Embryonic facial prominence (tissue), 1 donor: ENCODE measurements around the gene USP8.
"Not testable (repeated sequence)": the region's sequence is repeated elsewhere in the genome, so short reads cannot be mapped to it uniquely, and the experiment has no call there.

Experiments used
- DNase-seq: peaks from one replicate; pipeline ENCODE4 v3.0.0-alpha.2; 2016; ENCODE audit errors: extremely low spot score

The USP8 gene

GRCh38 chr15:50440932-50441331, 16.7 kb downstream of the USP8 start:
- no peak for DNase-seq

GRCh38 chr15:50452927-50453326, 28.7 kb downstream of the USP8 start:
- no peak for DNase-seq

GRCh38 chr15:50458348-50459112, 34.3 kb downstream of the USP8 start:
- DNase-seq, result no peak

GRCh38 chr15:50463423-50464358, 39.5 kb downstream of the USP8 start:
- DNase-seq, result no peak

- DNase-seq, result no peak
Measured at GRCh38 chr15:50471072-50471471, 46.9 kb downstream of the USP8 start.

- no peak for DNase-seq
Measured at GRCh38 chr15:50476143-50476542, 51.9 kb downstream of the USP8 start.

- no peak for DNase-seq
Measured at GRCh38 chr15:50484781-50485180, 60.6 kb downstream of the USP8 start.

- no peak for DNase-seq
Measured at GRCh38 chr15:50485389-50485788, 61.2 kb downstream of the USP8 start.

- DNase-seq, result no peak
Measured at GRCh38 chr15:50487287-50487686, 63.1 kb downstream of the USP8 start.

- DNase-seq, result no peak
Measured at GRCh38 chr15:50493625-50494024, 69.4 kb downstream of the USP8 start.

- DNase-seq, result not testable (repeated sequence)
Measured at GRCh38 chr15:50494547-50494946, 70.3 kb downstream of the USP8 start.

GRCh38 chr15:50496692-50497091, 72.5 kb downstream of the USP8 start:
- DNase-seq, result no peak

GRCh38 chr15:50500352-50500751, 76.1 kb downstream of the USP8 start:
- no peak for DNase-seq

GRCh38 chr15:50501815-50502214, 77.6 kb downstream of the USP8 start:
- DNase-seq, result no peak

GRCh38 chr15:50503144-50503543, 78.9 kb downstream of the USP8 start:
- no peak for DNase-seq

GRCh38 chr15:50505656-50506055, 81.5 kb downstream of the USP8 start:
- not testable (repeated sequence) for DNase-seq

GRCh38 chr15:50506121-50506520, 81.9 kb downstream of the USP8 start:
- DNase-seq, result no peak

- DNase-seq, result no peak
Measured at GRCh38 chr15:50513001-50513400, 88.8 kb downstream of the USP8 start.

GRCh38 chr15:50519740-50520425, 95.7 kb downstream of the USP8 start:
- DNase-seq, result no peak

GRCh38 chr15:50523851-50524251, 99.6 kb downstream of the USP8 start:
- no peak for DNase-seq

- no peak for DNase-seq
Measured at GRCh38 chr15:50531163-50531562, 107.0 kb downstream of the USP8 start.

GRCh38 chr15:50531766-50532165, 107.6 kb downstream of the USP8 start:
- no peak for DNase-seq
